GM23338 (cell line): ENCODE data around the gene SPATA33. TPM values are rescaled to one million over a fixed set of nuclear protein-coding genes. Genes with fewer than 3 reads are reported as not detected.

Experiments used
- ATAC-seq: fragments of 200-7000 bp; cut with Tn5 transposase; 3 replicates; pipeline ENCODE4 v1.9.1; 2020
- DNase-seq: peaks from one replicate; pipeline ENCODE4 v3.0.0-alpha.2; 2015; ENCODE audit warnings: low spot score
- H2AFZ ChIP-seq: fragments of 200-600 bp; sonication (generic); 2 replicates; pipeline ENCODE4 v1.8.0; 2016; ENCODE audit warnings: antibody characterized with exemption, mild to moderate bottlenecking, moderate library complexity
- H3F3A ChIP-seq: fragments of 200-600 bp; sonication (generic); replicated peaks from 2 replicates; pipeline ENCODE4 v1.8.0; 2017; ENCODE audit warnings: antibody characterized with exemption, mixed run types, low read depth
- H3K27ac ChIP-seq: fragments of 200-600 bp; sonication (generic); 2 replicates; pipeline ENCODE4 v1.6.1; 2016; ENCODE audit warnings: low read depth
- H3K27me3 ChIP-seq: fragments of 200-600 bp; sonication (generic); 2 replicates; pipeline ENCODE4 v1.8.0; 2016; ENCODE audit warnings: mild to moderate bottlenecking, mixed run types, moderate library complexity; ENCODE audit not compliant: insufficient read depth
- H3K36me3 ChIP-seq: fragments of 200-600 bp; sonication (generic); 2 replicates; pipeline ENCODE4 v1.8.0; 2016; ENCODE audit warnings: mild to moderate bottlenecking; ENCODE audit not compliant: insufficient read depth
- H3K4me1 ChIP-seq: fragments of 200-600 bp; sonication (generic); 2 replicates; pipeline ENCODE4 v1.8.0; 2016; ENCODE audit warnings: mild to moderate bottlenecking, moderate library complexity; ENCODE audit not compliant: insufficient read depth
- H3K4me2 ChIP-seq: fragments of 200-600 bp; sonication (generic); 2 replicates; pipeline ENCODE4 v1.7.1; 2017; ENCODE audit warnings: mixed run types
- H3K4me3 ChIP-seq: fragments of 200-600 bp; sonication (generic); 2 replicates; pipeline ENCODE4 v1.6.1; 2016; ENCODE audit warnings: mixed run types
- H3K79me2 ChIP-seq: fragments of 200-600 bp; sonication (generic); replicated peaks from 2 replicates; pipeline ENCODE4 v1.8.0; 2017; ENCODE audit warnings: mild to moderate bottlenecking; ENCODE audit not compliant: insufficient read depth
- H3K9me2 ChIP-seq: fragments of 200-600 bp; sonication (generic); 2 replicates; pipeline ENCODE4 v1.8.0; 2017; ENCODE audit not compliant: insufficient read depth
- H4K20me1 ChIP-seq: fragments of 200-600 bp; sonication (generic); replicated peaks from 2 replicates; pipeline ENCODE4 v1.8.0; 2017; ENCODE audit warnings: mild to moderate bottlenecking; ENCODE audit not compliant: insufficient read depth
- H3K27ac Mint-ChIP-seq: 2 replicates; pipeline ENCODE4 v1.8.0; 2020; ENCODE audit warnings: inconsistent platforms, mild to moderate bottlenecking, moderate library complexity, mixed read lengths
- H3K27me3 Mint-ChIP-seq: 3 replicates; pipeline ENCODE4 v1.8.0; 2022; ENCODE audit warnings: low read depth, mild to moderate bottlenecking, moderate library complexity, mixed read lengths, inconsistent platforms; ENCODE audit not compliant: insufficient read depth, poor library complexity
- H3K36me3 Mint-ChIP-seq: 3 replicates; pipeline ENCODE4 v1.8.0; 2021; ENCODE audit warnings: low read depth, mild to moderate bottlenecking, inconsistent platforms, moderate library complexity, mixed read lengths
- H3K4me1 Mint-ChIP-seq: 3 replicates; pipeline ENCODE4 v1.8.0; 2020; ENCODE audit warnings: mild to moderate bottlenecking, inconsistent platforms, mixed read lengths
- H3K4me3 Mint-ChIP-seq: 3 replicates; pipeline ENCODE4 v1.8.0; 2021; ENCODE audit warnings: moderate library complexity, mild to moderate bottlenecking, inconsistent platforms, mixed read lengths
- H3K9me3 Mint-ChIP-seq: 3 replicates; pipeline ENCODE4 v1.8.0; 2020; ENCODE audit warnings: moderate library complexity, mild to moderate bottlenecking, inconsistent platforms, mixed read lengths
- CREB1 ChIP-seq: fragments of 250-450 bp; sonication (Bioruptor Pico); IDR thresholded peaks from 2 replicates; pipeline ENCODE4 v1.5.0; 2020; ENCODE audit warnings: low read depth, mild to moderate bottlenecking, moderate library complexity
- NANOG ChIP-seq: IDR thresholded peaks from 2 replicates; pipeline ENCODE4 v1.6.1; 2016; ENCODE audit warnings: antibody characterized with exemption, borderline replicate concordance
- POLR2AphosphoS5 ChIP-seq: IDR thresholded peaks from 2 replicates; pipeline ENCODE4 v1.6.1; 2016; ENCODE audit warnings: antibody characterized with exemption, low read depth
- STAT1 ChIP-seq: IDR thresholded peaks from one replicate; pipeline ENCODE4 v1.6.1; 2016; ENCODE audit warnings: antibody characterized with exemption; ENCODE audit not compliant: unreplicated experiment
- ZNF114 ChIP-seq: fragments of 250-450 bp; sonication (Bioruptor Pico); IDR thresholded peaks from 2 replicates; pipeline ENCODE4 v1.5.0; 2020; ENCODE audit warnings: mild to moderate bottlenecking, moderate library complexity
- polyA plus RNA-seq: library from polyadenylated mRNA; unstranded; fragments of >200 nt; fragmentation: Nextera tagmentation; extraction: Ambion mirVana; gene quantifications from 2 replicates; pipeline ENCODE4 v1.2.1, GENCODE V29; 2016
- total RNA-seq: library from RNA; depleted of rRNA; stranded (reverse); fragments of >200 nt; shearing (Covaris generic); gene quantifications from 2 replicates; pipeline ENCODE4 v1.2.3, GENCODE V29; 2014; rRNA removed
- TF ChIP-seq, protein P1 (sequence below): IDR thresholded peaks from one replicate; pipeline ENCODE4 v1.6.1; 2018; ENCODE audit warnings: antibody characterized with exemption; ENCODE audit not compliant: unreplicated experiment
- TF ChIP-seq, protein P2 (sequence below), 2 experiments: fragments of 200-600 bp in 1 of 2; sonication (generic) in 1 of 2; conservative IDR thresholded peaks; 2 replicates each; pipeline versions ENCODE4 v1.5.1 to v1.6.1; 2016 to 2017; ENCODE audit warnings: antibody characterized with exemption in 2 of 2, low read depth in 2 of 2, mild to moderate bottlenecking in 2 of 2, moderate library complexity in 1 of 2
- TF ChIP-seq, protein P3 (sequence below): IDR thresholded peaks from 2 replicates; pipeline ENCODE4 v1.6.1; 2016; ENCODE audit warnings: antibody characterized with exemption

The SPATA33 gene
- total and polyA plus RNA-seq, 2 experiments from 2014 or later: 5.8 to 17.4 TPM

DNA sequence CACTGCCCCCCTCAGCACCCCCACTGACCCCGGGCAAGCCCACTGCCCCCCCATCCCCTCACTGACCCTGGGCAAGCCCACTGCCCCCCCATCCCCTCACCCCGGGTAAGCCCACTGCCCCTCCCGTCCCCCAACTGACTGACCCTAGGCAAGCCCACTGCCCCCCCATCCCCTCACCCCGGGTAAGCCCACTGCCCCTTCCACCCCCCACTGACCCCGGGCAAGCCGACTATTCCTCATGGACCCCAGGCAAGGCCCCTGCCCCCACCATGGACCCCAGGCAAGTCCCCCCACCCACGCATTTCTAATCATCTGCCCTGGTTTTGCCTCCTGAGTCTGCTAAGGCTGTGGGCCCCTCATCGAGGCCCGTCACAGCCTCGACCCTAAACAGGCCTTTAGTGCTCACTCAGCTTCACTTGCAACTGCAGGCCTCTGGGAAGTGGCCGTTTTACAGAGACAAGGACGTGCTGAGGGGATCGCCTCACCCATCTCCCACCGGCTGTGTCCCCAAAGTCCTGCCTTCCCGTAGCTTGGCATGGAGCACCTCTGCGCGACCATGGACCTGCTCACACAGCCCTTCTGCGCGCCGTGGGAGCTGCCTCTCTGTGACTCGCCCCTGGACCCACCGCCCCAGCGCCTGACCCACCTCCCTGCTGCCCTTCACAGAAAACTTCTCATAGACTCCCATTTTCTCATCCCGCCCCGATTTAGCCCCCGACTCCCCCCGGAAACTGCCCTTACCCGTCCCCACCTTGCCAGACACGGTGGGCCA lies 59.5 kb downstream of the SPATA33 start (continued):
- TF ChIP-seq STAT1: no peak
- TF ChIP-seq NANOG: no peak
- TF ChIP-seq, protein P1, sequence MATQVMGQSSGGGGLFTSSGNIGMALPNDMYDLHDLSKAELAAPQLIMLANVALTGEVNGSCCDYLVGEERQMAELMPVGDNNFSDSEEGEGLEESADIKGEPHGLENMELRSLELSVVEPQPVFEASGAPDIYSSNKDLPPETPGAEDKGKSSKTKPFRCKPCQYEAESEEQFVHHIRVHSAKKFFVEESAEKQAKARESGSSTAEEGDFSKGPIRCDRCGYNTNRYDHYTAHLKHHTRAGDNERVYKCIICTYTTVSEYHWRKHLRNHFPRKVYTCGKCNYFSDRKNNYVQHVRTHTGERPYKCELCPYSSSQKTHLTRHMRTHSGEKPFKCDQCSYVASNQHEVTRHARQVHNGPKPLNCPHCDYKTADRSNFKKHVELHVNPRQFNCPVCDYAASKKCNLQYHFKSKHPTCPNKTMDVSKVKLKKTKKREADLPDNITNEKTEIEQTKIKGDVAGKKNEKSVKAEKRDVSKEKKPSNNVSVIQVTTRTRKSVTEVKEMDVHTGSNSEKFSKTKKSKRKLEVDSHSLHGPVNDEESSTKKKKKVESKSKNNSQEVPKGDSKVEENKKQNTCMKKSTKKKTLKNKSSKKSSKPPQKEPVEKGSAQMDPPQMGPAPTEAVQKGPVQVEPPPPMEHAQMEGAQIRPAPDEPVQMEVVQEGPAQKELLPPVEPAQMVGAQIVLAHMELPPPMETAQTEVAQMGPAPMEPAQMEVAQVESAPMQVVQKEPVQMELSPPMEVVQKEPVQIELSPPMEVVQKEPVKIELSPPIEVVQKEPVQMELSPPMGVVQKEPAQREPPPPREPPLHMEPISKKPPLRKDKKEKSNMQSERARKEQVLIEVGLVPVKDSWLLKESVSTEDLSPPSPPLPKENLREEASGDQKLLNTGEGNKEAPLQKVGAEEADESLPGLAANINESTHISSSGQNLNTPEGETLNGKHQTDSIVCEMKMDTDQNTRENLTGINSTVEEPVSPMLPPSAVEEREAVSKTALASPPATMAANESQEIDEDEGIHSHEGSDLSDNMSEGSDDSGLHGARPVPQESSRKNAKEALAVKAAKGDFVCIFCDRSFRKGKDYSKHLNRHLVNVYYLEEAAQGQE: no peak
- TF ChIP-seq, protein P2, sequence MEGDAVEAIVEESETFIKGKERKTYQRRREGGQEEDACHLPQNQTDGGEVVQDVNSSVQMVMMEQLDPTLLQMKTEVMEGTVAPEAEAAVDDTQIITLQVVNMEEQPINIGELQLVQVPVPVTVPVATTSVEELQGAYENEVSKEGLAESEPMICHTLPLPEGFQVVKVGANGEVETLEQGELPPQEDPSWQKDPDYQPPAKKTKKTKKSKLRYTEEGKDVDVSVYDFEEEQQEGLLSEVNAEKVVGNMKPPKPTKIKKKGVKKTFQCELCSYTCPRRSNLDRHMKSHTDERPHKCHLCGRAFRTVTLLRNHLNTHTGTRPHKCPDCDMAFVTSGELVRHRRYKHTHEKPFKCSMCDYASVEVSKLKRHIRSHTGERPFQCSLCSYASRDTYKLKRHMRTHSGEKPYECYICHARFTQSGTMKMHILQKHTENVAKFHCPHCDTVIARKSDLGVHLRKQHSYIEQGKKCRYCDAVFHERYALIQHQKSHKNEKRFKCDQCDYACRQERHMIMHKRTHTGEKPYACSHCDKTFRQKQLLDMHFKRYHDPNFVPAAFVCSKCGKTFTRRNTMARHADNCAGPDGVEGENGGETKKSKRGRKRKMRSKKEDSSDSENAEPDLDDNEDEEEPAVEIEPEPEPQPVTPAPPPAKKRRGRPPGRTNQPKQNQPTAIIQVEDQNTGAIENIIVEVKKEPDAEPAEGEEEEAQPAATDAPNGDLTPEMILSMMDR (conservative IDR thresholded peaks at IDR 0.05; ENCODE audit: low read depth in 2 of 2): no peak
- no peak for TF ChIP-seq POLR2AphosphoS5

- TF ChIP-seq CREB1 (CRISPR knock-in tag) (no peak), STAT1 (no peak), ZNF114 (CRISPR knock-in tag) (no peak), POLR2AphosphoS5 (no peak)
- TF ChIP-seq, protein P3, sequence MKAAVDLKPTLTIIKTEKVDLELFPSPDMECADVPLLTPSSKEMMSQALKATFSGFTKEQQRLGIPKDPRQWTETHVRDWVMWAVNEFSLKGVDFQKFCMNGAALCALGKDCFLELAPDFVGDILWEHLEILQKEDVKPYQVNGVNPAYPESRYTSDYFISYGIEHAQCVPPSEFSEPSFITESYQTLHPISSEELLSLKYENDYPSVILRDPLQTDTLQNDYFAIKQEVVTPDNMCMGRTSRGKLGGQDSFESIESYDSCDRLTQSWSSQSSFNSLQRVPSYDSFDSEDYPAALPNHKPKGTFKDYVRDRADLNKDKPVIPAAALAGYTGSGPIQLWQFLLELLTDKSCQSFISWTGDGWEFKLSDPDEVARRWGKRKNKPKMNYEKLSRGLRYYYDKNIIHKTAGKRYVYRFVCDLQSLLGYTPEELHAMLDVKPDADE: no peak
- H3K4me1 ChIP-seq: peaks cover 12% of the 10 kb centered on the region
- Mint-ChIP-seq H3K27me3 (peaks cover 51% of the 10 kb centered on the region), H3K4me3 (0 out of 3 replicates have a peak overlapping the region, but pooled peaks have one; percentile 24), H3K27ac (no peak overlapping the region), H3K36me3 (peaks cover 44% of the 10 kb centered on the region), H3K4me1 (peaks cover 16% of the 10 kb centered on the region), H3K9me3 (no peaks in the 10 kb centered on the region; the same call in 2 of the 3 replicates)
- no peak overlapping the region for H2AFZ ChIP-seq
- ATAC-seq: no peak
- H3K27ac ChIP-seq: no peak overlapping the region
- no peak overlapping the region for H3K4me3 ChIP-seq
- H4K20me1 ChIP-seq: peaks cover 23% of the 10 kb centered on the region
- H3K27me3 ChIP-seq: peaks cover 61% of the 10 kb centered on the region
- H3F3A ChIP-seq: peaks cover 36% of the 10 kb centered on the region
- no peaks in the 10 kb centered on the region; the same call in 1 of the 2 replicates for H3K36me3 ChIP-seq
- DNase-seq: no peak
- no peaks in the 10 kb centered on the region for H3K9me2 ChIP-seq
- H3K4me2 ChIP-seq: no peak overlapping the region
- peaks cover 2% of the 10 kb centered on the region for H3K79me2 ChIP-seq
These were observed 60.3 kb downstream of the SPATA33 start for GRCh38 chr16:89717688-89718505.

Other genes with a start within 250 kb of the SPATA33 start
- gene ANKRD11, start 167.3 kb upstream of the SPATA33 start, total RNA-seq: 114 and 159 TPM in 2 replicates
- gene ANKRD11, start 167.3 kb upstream of the SPATA33 start, polyA plus RNA-seq: 130 and 140 TPM in 2 replicates
- gene SPG7, start 149.4 kb upstream of the SPATA33 start, total RNA-seq: 267 and 326 TPM in 2 replicates
- 69.4 and 77.1 TPM in 2 replicates for gene SPG7, start 149.4 kb upstream of the SPATA33 start, polyA plus RNA-seq
- 3,617 and 4,677 TPM in 2 replicates for gene RPL13, start 97.2 kb upstream of the SPATA33 start, total RNA-seq
- gene RPL13, start 97.2 kb upstream of the SPATA33 start, polyA plus RNA-seq: 3,489 and 3,901 TPM in 2 replicates
- 15.7 and 18.4 TPM in 2 replicates for gene CPNE7, start 82.1 kb upstream of the SPATA33 start, total RNA-seq
- gene CPNE7, start 82.1 kb upstream of the SPATA33 start, polyA plus RNA-seq: 10.0 and 11.2 TPM in 2 replicates
- 0.93 and 2.3 TPM in 2 replicates for gene DPEP1, start 44.2 kb upstream of the SPATA33 start, total RNA-seq
- gene DPEP1, start 44.2 kb upstream of the SPATA33 start, polyA plus RNA-seq: 0.38 and 1.7 TPM in 2 replicates
- 60.1 and 81.9 TPM in 2 replicates for gene CHMP1A, start 128 bp upstream of the SPATA33 start, total RNA-seq
- 42.3 TPM in 2 replicates for gene CHMP1A, start 128 bp upstream of the SPATA33 start, polyA plus RNA-seq
- 53.2 and 64.6 TPM in 2 replicates for gene CDK10, start 28.9 kb downstream of the SPATA33 start, total RNA-seq
- 79.0 and 88.0 TPM in 2 replicates for gene CDK10, start 28.9 kb downstream of the SPATA33 start, polyA plus RNA-seq
- gene SPATA2L, start 43.9 kb downstream of the SPATA33 start, total RNA-seq: 23.4 and 26.2 TPM in 2 replicates
- 6.9 and 11.1 TPM in 2 replicates for gene SPATA2L, start 43.9 kb downstream of the SPATA33 start, polyA plus RNA-seq
- 1.8 and 2.1 TPM in 2 replicates for gene VPS9D1, start 63.1 kb downstream of the SPATA33 start, total RNA-seq
- 2.0 and 2.2 TPM in 2 replicates for gene VPS9D1, start 63.1 kb downstream of the SPATA33 start, polyA plus RNA-seq
- 12.7 and 15.6 TPM in 2 replicates for gene ZNF276, start 63.7 kb downstream of the SPATA33 start, total RNA-seq
- 3.4 and 4.3 TPM in 2 replicates for gene ZNF276, start 63.7 kb downstream of the SPATA33 start, polyA plus RNA-seq
- 75.9 and 89.9 TPM in 2 replicates for gene FANCA, start 158.8 kb downstream of the SPATA33 start, total RNA-seq
- 36.4 and 42.3 TPM in 2 replicates for gene FANCA, start 158.8 kb downstream of the SPATA33 start, polyA plus RNA-seq
- 10.1 and 15.2 TPM in 2 replicates for gene SPIRE2, start 170.6 kb downstream of the SPATA33 start, total RNA-seq
- gene SPIRE2, start 170.6 kb downstream of the SPATA33 start, polyA plus RNA-seq: 5.0 and 6.5 TPM in 2 replicates
- 95.4 and 96.4 TPM in 2 replicates for gene TCF25, start 215.8 kb downstream of the SPATA33 start, total RNA-seq
- gene TCF25, start 215.8 kb downstream of the SPATA33 start, polyA plus RNA-seq: 143 and 149 TPM in 2 replicates